ENCODE results near the gene ITPR2.
A peak's percentile ranks its signal among the peaks of the same experiment; 100 is the strongest.

Gene ITPR2

DNA sequence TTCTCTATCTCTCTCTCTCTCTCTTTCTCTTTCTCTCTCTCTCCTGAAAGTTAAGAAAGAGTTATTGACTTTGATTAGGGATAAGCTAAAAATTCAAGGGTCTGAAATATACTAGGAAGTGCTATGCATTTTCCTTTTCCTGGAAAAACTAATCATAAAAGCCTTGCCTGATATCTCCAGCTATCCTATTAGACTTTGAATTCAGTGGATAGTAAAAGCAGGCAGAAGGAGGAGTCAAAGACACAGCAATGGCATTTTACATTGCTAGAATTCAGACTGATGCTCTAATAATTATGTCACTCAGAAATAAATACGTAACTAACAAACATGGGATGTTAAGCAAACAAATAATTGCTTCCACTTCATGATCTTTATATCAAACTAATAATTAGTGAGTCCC, 365.6 kb downstream of the ITPR2 start:
- TF ChIP-seq SPI1 (IDR thresholded peaks at IDR 0.05; ENCODE audit: low read depth, low read length) (no peak), POU2F2 (IDR thresholded peaks at IDR 0.05; ENCODE audit: low read depth, low read length) (no peak), PAX5 (IDR thresholded peaks at IDR 0.05; ENCODE audit: insufficient read depth, low read length, severe bottlenecking) (no peak), POLR2A (IDR thresholded peaks at IDR 0.05; ENCODE audit: low read depth, low read length) (no peak), TAF1 (IDR thresholded peaks at IDR 0.05; ENCODE audit: low read depth, low read length) (no peak), POLR2AphosphoS5 (IDR thresholded peaks at IDR 0.05; ENCODE audit: low read depth, low read length) (no peak)
- DNase-seq (ENCODE audit: insufficient read length, low spot score) (no peak), FAIRE-seq (no peak)

- DNase-seq (ENCODE audit: insufficient read length, low spot score) (no peak), FAIRE-seq (peak; percentile 57)
- TF ChIP-seq POLR2A (IDR thresholded peaks at IDR 0.05; ENCODE audit: low read depth, low read length) = no peak
- no peak for TF ChIP-seq TAF1 (IDR thresholded peaks at IDR 0.05; ENCODE audit: low read depth, low read length)
- no peak for TF ChIP-seq SPI1 (IDR thresholded peaks at IDR 0.05; ENCODE audit: low read depth, low read length)
- no peak for TF ChIP-seq PAX5 (IDR thresholded peaks at IDR 0.05; ENCODE audit: insufficient read depth, low read length, severe bottlenecking)
- TF ChIP-seq POU2F2 (IDR thresholded peaks at IDR 0.05; ENCODE audit: low read depth, low read length) = no peak
- no peak for TF ChIP-seq POLR2AphosphoS5 (IDR thresholded peaks at IDR 0.05; ENCODE audit: low read depth, low read length)
These were observed 366.3 kb downstream of the ITPR2 start for GRCh38 chr12:26466726-26467125.

- FAIRE-seq = no peak
- no peak for DNase-seq (ENCODE audit: insufficient read length, low spot score)
- TF ChIP-seq POLR2A (IDR thresholded peaks at IDR 0.05; ENCODE audit: low read depth, low read length) = no peak
- no peak for TF ChIP-seq POU2F2 (IDR thresholded peaks at IDR 0.05; ENCODE audit: low read depth, low read length)
- TF ChIP-seq POLR2AphosphoS5 (IDR thresholded peaks at IDR 0.05; ENCODE audit: low read depth, low read length) = no peak
- no peak for TF ChIP-seq PAX5 (IDR thresholded peaks at IDR 0.05; ENCODE audit: insufficient read depth, low read length, severe bottlenecking)
- no peak for TF ChIP-seq SPI1 (IDR thresholded peaks at IDR 0.05; ENCODE audit: low read depth, low read length)
- TF ChIP-seq TAF1 (IDR thresholded peaks at IDR 0.05; ENCODE audit: low read depth, low read length) = no peak
These were observed 367.4 kb downstream of the ITPR2 start for GRCh38 chr12:26465419-26466097.

- no peak for DNase-seq (ENCODE audit: insufficient read length, low spot score)
- no peak for TF ChIP-seq POLR2A (IDR thresholded peaks at IDR 0.05; ENCODE audit: low read depth, low read length)
- TF ChIP-seq TAF1 (IDR thresholded peaks at IDR 0.05; ENCODE audit: low read depth, low read length) = no peak
- TF ChIP-seq POLR2AphosphoS5 (IDR thresholded peaks at IDR 0.05; ENCODE audit: low read depth, low read length) = no peak
- TF ChIP-seq PAX5 (IDR thresholded peaks at IDR 0.05; ENCODE audit: insufficient read depth, low read length, severe bottlenecking) = no peak
- TF ChIP-seq POU2F2 (IDR thresholded peaks at IDR 0.05; ENCODE audit: low read depth, low read length) = no peak
- TF ChIP-seq SPI1 (IDR thresholded peaks at IDR 0.05; ENCODE audit: low read depth, low read length) = no peak
- no peak for FAIRE-seq
These were observed 371.2 kb downstream of the ITPR2 start for GRCh38 chr12:26461776-26462175.

DNA sequence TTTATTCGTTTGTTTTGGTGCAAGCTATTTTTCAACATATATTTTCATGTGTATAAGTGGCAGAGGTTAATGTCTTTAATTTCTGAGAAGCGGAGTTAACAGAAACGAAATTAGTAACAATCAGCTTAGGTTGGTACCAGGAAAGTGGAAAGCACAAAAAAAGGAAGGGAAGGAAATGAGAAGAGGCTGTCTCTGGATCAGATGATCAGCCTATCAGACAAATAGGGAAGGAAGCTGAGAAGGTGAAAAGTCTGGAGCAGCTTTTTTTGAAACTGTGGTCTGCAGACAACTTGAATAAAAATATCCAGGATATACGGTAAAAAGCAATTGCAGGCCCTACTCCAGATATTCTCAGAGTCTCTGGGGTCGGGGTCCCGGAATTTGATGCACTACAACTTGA, 372.6 kb downstream of the ITPR2 start:
- no peak for FAIRE-seq
- TF ChIP-seq POU2F2 (IDR thresholded peaks at IDR 0.05; ENCODE audit: low read depth, low read length) = no peak
- TF ChIP-seq POLR2AphosphoS5 (IDR thresholded peaks at IDR 0.05; ENCODE audit: low read depth, low read length) = no peak
- no peak for TF ChIP-seq PAX5 (IDR thresholded peaks at IDR 0.05; ENCODE audit: insufficient read depth, low read length, severe bottlenecking)
- TF ChIP-seq TAF1 (IDR thresholded peaks at IDR 0.05; ENCODE audit: low read depth, low read length) = no peak
- TF ChIP-seq POLR2A (IDR thresholded peaks at IDR 0.05; ENCODE audit: low read depth, low read length) = no peak
- TF ChIP-seq SPI1 (IDR thresholded peaks at IDR 0.05; ENCODE audit: low read depth, low read length) = no peak
- DNase-seq (ENCODE audit: insufficient read length, low spot score) = no peak

DNA sequence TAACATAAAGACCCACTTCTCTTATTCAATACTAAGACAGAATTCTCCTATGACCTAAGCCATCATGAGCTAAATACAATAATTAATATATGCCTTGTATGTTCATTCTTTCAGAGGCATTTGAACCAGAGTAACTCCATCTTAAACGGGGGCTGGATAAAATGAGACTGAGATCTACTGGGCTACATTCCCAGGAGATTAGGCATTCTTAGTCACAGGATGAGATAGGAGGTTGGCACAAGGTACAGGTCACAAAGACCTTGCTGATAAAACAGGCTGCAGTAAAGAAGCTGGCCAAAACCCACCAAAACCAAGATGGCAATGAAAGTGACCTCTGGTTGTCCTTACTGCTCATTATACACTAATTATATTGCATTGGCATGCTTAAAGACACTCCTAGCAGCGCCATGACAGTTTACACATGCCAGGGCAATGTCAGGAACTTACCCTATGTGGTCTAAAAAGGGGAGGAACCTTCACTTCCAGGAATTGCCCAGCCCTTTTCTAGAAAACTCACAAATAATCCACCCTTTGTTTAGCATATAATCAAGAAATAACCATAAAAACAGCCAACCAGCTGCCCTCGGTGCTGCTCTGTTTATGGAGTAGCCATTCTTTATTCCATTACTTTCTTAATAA, 376.9 kb downstream of the ITPR2 start:
- DNase-seq (ENCODE audit: insufficient read length, low spot score) (no peak), FAIRE-seq (no peak)
- no peak for TF ChIP-seq SPI1 (IDR thresholded peaks at IDR 0.05; ENCODE audit: low read depth, low read length)
- no peak for TF ChIP-seq POU2F2 (IDR thresholded peaks at IDR 0.05; ENCODE audit: low read depth, low read length)
- TF ChIP-seq POLR2A (IDR thresholded peaks at IDR 0.05; ENCODE audit: low read depth, low read length) = no peak
- TF ChIP-seq TAF1 (IDR thresholded peaks at IDR 0.05; ENCODE audit: low read depth, low read length) = no peak
- no peak for TF ChIP-seq PAX5 (IDR thresholded peaks at IDR 0.05; ENCODE audit: insufficient read depth, low read length, severe bottlenecking)
- TF ChIP-seq POLR2AphosphoS5 (IDR thresholded peaks at IDR 0.05; ENCODE audit: low read depth, low read length) = no peak

- TF ChIP-seq SPI1 (IDR thresholded peaks at IDR 0.05; ENCODE audit: low read depth, low read length) = no peak
- no peak for TF ChIP-seq TAF1 (IDR thresholded peaks at IDR 0.05; ENCODE audit: low read depth, low read length)
- no peak for TF ChIP-seq POU2F2 (IDR thresholded peaks at IDR 0.05; ENCODE audit: low read depth, low read length)
- no peak for DNase-seq (ENCODE audit: insufficient read length, low spot score)
- no peak for FAIRE-seq
These were observed 379.7 kb downstream of the ITPR2 start for GRCh38 chr12:26453246-26453645.

- no peak for FAIRE-seq
- DNase-seq (ENCODE audit: insufficient read length, low spot score) = no peak
- TF ChIP-seq PAX5 (IDR thresholded peaks at IDR 0.05; ENCODE audit: insufficient read depth, low read length, severe bottlenecking) (no peak), TAF1 (IDR thresholded peaks at IDR 0.05; ENCODE audit: low read depth, low read length) (no peak), POLR2AphosphoS5 (IDR thresholded peaks at IDR 0.05; ENCODE audit: low read depth, low read length) (no peak), POU2F2 (IDR thresholded peaks at IDR 0.05; ENCODE audit: low read depth, low read length) (no peak), SPI1 (IDR thresholded peaks at IDR 0.05; ENCODE audit: low read depth, low read length) (no peak), POLR2A (IDR thresholded peaks at IDR 0.05; ENCODE audit: low read depth, low read length) (no peak)
These were observed 380.5 kb downstream of the ITPR2 start for GRCh38 chr12:26452511-26452910.

GRCh38 chr12:26451763-26452162, 381.2 kb downstream of the ITPR2 start:
- FAIRE-seq (no peak), DNase-seq (ENCODE audit: insufficient read length, low spot score) (no peak)
- TF ChIP-seq POLR2AphosphoS5 (IDR thresholded peaks at IDR 0.05; ENCODE audit: low read depth, low read length) (no peak), TAF1 (IDR thresholded peaks at IDR 0.05; ENCODE audit: low read depth, low read length) (no peak), POU2F2 (IDR thresholded peaks at IDR 0.05; ENCODE audit: low read depth, low read length) (no peak), SPI1 (IDR thresholded peaks at IDR 0.05; ENCODE audit: low read depth, low read length) (no peak), POLR2A (IDR thresholded peaks at IDR 0.05; ENCODE audit: low read depth, low read length) (no peak), PAX5 (IDR thresholded peaks at IDR 0.05; ENCODE audit: insufficient read depth, low read length, severe bottlenecking) (no peak)

All from GM12891 (cell line).